ENCODE measurements around the gene PEPD.

GRCh38 chr19:33476151-33476707 is 45.4 kb downstream of the PEPD start:
- TF ChIP-seq CTCF (IDR thresholded peaks at IDR 0.05) (no peak), IRF1 (CRISPR knock-in tag; IDR thresholded peaks at IDR 0.05) (no peak), SP1 (CRISPR knock-in tag; conservative IDR thresholded peaks at IDR 0.05) (no peak), ESRRA (CRISPR knock-in tag; IDR thresholded peaks at IDR 0.05; ENCODE audit: borderline replicate concordance) (no peak), ATF1 (CRISPR knock-in tag; IDR thresholded peaks at IDR 0.05) (no peak), MXD4 (CRISPR knock-in tag; IDR thresholded peaks at IDR 0.05; ENCODE audit: borderline replicate concordance) (no peak), ZNF416 (CRISPR knock-in tag; IDR thresholded peaks at IDR 0.05) (no peak), ZNF232 (CRISPR knock-in tag; IDR thresholded peaks at IDR 0.05) (no peak), RELA (CRISPR knock-in tag; IDR thresholded peaks at IDR 0.05; ENCODE audit: borderline replicate concordance) (no peak), PRDM15 (CRISPR knock-in tag; IDR thresholded peaks at IDR 0.05) (no peak), ZBTB43 (CRISPR knock-in tag; IDR thresholded peaks at IDR 0.05) (no peak)
- TF ChIP-seq, protein P1, sequence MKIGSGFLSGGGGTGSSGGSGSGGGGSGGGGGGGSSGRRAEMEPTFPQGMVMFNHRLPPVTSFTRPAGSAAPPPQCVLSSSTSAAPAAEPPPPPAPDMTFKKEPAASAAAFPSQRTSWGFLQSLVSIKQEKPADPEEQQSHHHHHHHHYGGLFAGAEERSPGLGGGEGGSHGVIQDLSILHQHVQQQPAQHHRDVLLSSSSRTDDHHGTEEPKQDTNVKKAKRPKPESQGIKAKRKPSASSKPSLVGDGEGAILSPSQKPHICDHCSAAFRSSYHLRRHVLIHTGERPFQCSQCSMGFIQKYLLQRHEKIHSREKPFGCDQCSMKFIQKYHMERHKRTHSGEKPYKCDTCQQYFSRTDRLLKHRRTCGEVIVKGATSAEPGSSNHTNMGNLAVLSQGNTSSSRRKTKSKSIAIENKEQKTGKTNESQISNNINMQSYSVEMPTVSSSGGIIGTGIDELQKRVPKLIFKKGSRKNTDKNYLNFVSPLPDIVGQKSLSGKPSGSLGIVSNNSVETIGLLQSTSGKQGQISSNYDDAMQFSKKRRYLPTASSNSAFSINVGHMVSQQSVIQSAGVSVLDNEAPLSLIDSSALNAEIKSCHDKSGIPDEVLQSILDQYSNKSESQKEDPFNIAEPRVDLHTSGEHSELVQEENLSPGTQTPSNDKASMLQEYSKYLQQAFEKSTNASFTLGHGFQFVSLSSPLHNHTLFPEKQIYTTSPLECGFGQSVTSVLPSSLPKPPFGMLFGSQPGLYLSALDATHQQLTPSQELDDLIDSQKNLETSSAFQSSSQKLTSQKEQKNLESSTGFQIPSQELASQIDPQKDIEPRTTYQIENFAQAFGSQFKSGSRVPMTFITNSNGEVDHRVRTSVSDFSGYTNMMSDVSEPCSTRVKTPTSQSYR (CRISPR knock-in tag; IDR thresholded peaks at IDR 0.05), result no peak
- TF ChIP-seq, protein P2, sequence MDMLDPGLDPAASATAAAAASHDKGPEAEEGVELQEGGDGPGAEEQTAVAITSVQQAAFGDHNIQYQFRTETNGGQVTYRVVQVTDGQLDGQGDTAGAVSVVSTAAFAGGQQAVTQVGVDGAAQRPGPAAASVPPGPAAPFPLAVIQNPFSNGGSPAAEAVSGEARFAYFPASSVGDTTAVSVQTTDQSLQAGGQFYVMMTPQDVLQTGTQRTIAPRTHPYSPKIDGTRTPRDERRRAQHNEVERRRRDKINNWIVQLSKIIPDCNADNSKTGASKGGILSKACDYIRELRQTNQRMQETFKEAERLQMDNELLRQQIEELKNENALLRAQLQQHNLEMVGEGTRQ (CRISPR knock-in tag; IDR thresholded peaks at IDR 0.05), result no peak
- TF ChIP-seq, protein P3, sequence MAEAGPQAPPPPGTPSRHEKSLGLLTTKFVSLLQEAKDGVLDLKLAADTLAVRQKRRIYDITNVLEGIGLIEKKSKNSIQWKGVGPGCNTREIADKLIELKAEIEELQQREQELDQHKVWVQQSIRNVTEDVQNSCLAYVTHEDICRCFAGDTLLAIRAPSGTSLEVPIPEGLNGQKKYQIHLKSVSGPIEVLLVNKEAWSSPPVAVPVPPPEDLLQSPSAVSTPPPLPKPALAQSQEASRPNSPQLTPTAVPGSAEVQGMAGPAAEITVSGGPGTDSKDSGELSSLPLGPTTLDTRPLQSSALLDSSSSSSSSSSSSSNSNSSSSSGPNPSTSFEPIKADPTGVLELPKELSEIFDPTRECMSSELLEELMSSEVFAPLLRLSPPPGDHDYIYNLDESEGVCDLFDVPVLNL (CRISPR knock-in tag; IDR thresholded peaks at IDR 0.05; ENCODE audit: borderline replicate concordance, low read depth), result no peak

All from WTC11 (cell line).